A673 (cell line): Measurements from ENCODE around the gene KANK4. TPM values are rescaled to one million over a fixed set of nuclear protein-coding genes. Genes with fewer than 3 reads are reported as not detected.

Experiments used
- BruUV-seq: library from RNA; stranded (reverse); fragments of 400-500 nt; replicated peaks from 2 replicates; lab custom pipeline; 2021; lab: Mats Ljungman, UMichigan
- CTCF ChIA-PET: fragments of 300-600 bp; sonication (Branson Sonifier 250); formaldehyde crosslinking; loops from one replicate; lab custom pipeline; 2022; ENCODE audit warnings: antibody characterized with exemption; lab: Charles Lee
- POLR2A ChIA-PET: fragments of 300-600 bp; sonication (Branson Sonifier 250); formaldehyde crosslinking; loops from one replicate; lab custom pipeline; 2022; ENCODE audit warnings: antibody characterized with exemption; ENCODE audit not compliant: low non-redundant PET; lab: Charles Lee
- DNase-seq: peaks from one replicate; pipeline ENCODE4 v3.0.0-alpha.2; 2015; ENCODE audit warnings: low spot score
- H3K27ac ChIP-seq: fragments of 200-600 bp; sonication (generic); 2 replicates; pipeline ENCODE4 v1.5.1; 2016; ENCODE audit warnings: mixed run types, low read depth, mild to moderate bottlenecking, mixed read lengths, antibody characterized with exemption, low read length; ENCODE audit not compliant: poor library complexity, severe bottlenecking
- H3K27me3 ChIP-seq: fragments of 200-600 bp; sonication (generic); replicated peaks from 2 replicates; pipeline ENCODE4 v1.6.1; 2017; ENCODE audit warnings: mixed run types, low read depth, mild to moderate bottlenecking, mixed read lengths, antibody characterized with exemption, low read length; ENCODE audit not compliant: insufficient read depth, poor library complexity
- H3K36me3 ChIP-seq: fragments of 200-600 bp; sonication (generic); 2 replicates; pipeline ENCODE4 v1.6.1; 2016; ENCODE audit warnings: mixed run types, mild to moderate bottlenecking, mixed read lengths, antibody characterized with exemption, low read length; ENCODE audit not compliant: insufficient read depth, poor library complexity, severe bottlenecking
- H3K4me1 ChIP-seq: fragments of 200-600 bp; sonication (generic); 2 replicates; pipeline ENCODE4 v1.6.1; 2017; ENCODE audit warnings: mixed run types, mild to moderate bottlenecking, mixed read lengths, antibody characterized with exemption, low read length; ENCODE audit not compliant: insufficient read depth, poor library complexity, severe bottlenecking
- H3K4me3 ChIP-seq: fragments of 200-600 bp; sonication (generic); 2 replicates; pipeline ENCODE4 v1.5.1; 2016; ENCODE audit warnings: low read depth, mixed run types, mild to moderate bottlenecking, mixed read lengths, low read length; ENCODE audit not compliant: poor library complexity, severe bottlenecking
- H3K9me3 ChIP-seq: fragments of 200-600 bp; sonication (generic); 2 replicates; pipeline ENCODE4 v1.6.1; 2016; ENCODE audit warnings: mixed run types, low read depth, mild to moderate bottlenecking, mixed read lengths, antibody characterized with exemption, low read length; ENCODE audit not compliant: poor library complexity, severe bottlenecking
- CTCF ChIP-seq: fragments of 300-800, 200-600 bp; sonication (generic); conservative IDR thresholded peaks from 2 replicates; pipeline ENCODE4 v1.5.1; 2017; ENCODE audit warnings: low read depth, mild to moderate bottlenecking, antibody characterized with exemption, low read length, moderate library complexity, mixed read lengths
- EZH2 ChIP-seq: fragments of 200-600 bp; sonication (generic); IDR thresholded peaks from 2 replicates; pipeline ENCODE4 v1.6.1; 2017; ENCODE audit warnings: borderline replicate concordance, low read depth, mild to moderate bottlenecking, mixed read lengths, antibody characterized with exemption, low read length; ENCODE audit not compliant: poor library complexity, severe bottlenecking
- intact Hi-C: fragments of 100-400 bp; cut with micrococcal nuclease; formaldehyde crosslinking; loops from one replicate; pipeline ENCODE4 v1.10.0; 2022; ENCODE audit not compliant: unreplicated experiment
- total RNA-seq: library from RNA; stranded (reverse); gene quantifications from 2 replicates; pipeline ENCODE4 v1.2.3, GENCODE V29; 2021

The KANK4 gene
- total RNA-seq, 1 experiment from 2014 or later: 0.24 TPM

GRCh38 chr1:62301726-62302390 lies 17.4 kb downstream of the KANK4 start:
- BruUV-seq: no TSS peak
- H3K9me3 ChIP-seq: no peaks in the 10 kb centered on the region
- no peaks in the 10 kb centered on the region for H3K36me3 ChIP-seq
- intact Hi-C loops: no loop called here
- TF ChIP-seq CTCF (no peak), EZH2 (no peak)
- DNase-seq: no peak
- H3K4me1 ChIP-seq: peaks cover 9% of the 10 kb centered on the region
- H3K27me3 ChIP-seq: no peaks in the 10 kb centered on the region
- H3K4me3 ChIP-seq: no peak overlapping the region
- ChIA-PET CTCF (no interaction called here), POLR2A (no interaction called here)
- H3K27ac ChIP-seq: no peak overlapping the region

- no peaks in the 10 kb centered on the region for H3K27me3 ChIP-seq
Measured at GRCh38 chr1:62299426-62300200, 19.6 kb downstream of the KANK4 start.

More at GRCh38 chr1:62299426-62300200, 19.6 kb downstream of the KANK4 start:
- H3K36me3 ChIP-seq: no peaks in the 10 kb centered on the region
- TF ChIP-seq EZH2 (no peak), CTCF (no peak)
- CTCF ChIA-PET: interaction anchor here (0.7 kb wide), 1 partner anchor 11 kb away, joined by 6 read pairs; no protein-coding TSS in a partner anchor
- peaks cover 14% of the 10 kb centered on the region for H3K4me1 ChIP-seq
- BruUV-seq: no TSS peak
- H3K9me3 ChIP-seq: no peaks in the 10 kb centered on the region
- H3K4me3 ChIP-seq: no peak overlapping the region
- DNase-seq: no peak
- POLR2A ChIA-PET: no interaction called here
- intact Hi-C loops: no loop called here
- H3K27ac ChIP-seq: no peak overlapping the region
